HG02763 (cell line): Measurements from ENCODE around the gene ENDOU.

Experiments
- ATAC-seq: cut with Tn5 transposase; IDR thresholded peaks from one replicate; pipeline ENCODE4 v1.9.1; 2021; ENCODE audit warnings: mild to moderate bottlenecking, moderate library complexity; ENCODE audit not compliant: unreplicated experiment

ENDOU gene

GRCh38 chr12:47744005-47744651, 18.8 kb upstream of the ENDOU start:
- no peak for ATAC-seq

- ATAC-seq = no peak
Measured at GRCh38 chr12:47743311-47743860, 18.1 kb upstream of the ENDOU start.

- ATAC-seq = no peak
Measured at GRCh38 chr12:47742253-47742825, 17.0 kb upstream of the ENDOU start.

- ATAC-seq = peak; percentile 28
Measured at GRCh38 chr12:47741340-47741703, 16.0 kb upstream of the ENDOU start.

GRCh38 chr12:47740606-47741339, 15.5 kb upstream of the ENDOU start:
- ATAC-seq = peak; percentile 29

GRCh38 chr12:47739979-47740378, 14.7 kb upstream of the ENDOU start:
- ATAC-seq = peak; percentile 66

GRCh38 chr12:47739297-47739696, 14.0 kb upstream of the ENDOU start:
- ATAC-seq = no peak

GRCh38 chr12:47737936-47738594, 12.8 kb upstream of the ENDOU start:
- ATAC-seq = no peak

GRCh38 chr12:47736877-47737676, 11.8 kb upstream of the ENDOU start:
- ATAC-seq = no peak

GRCh38 chr12:47736216-47736615, 10.9 kb upstream of the ENDOU start:
- no peak for ATAC-seq

- no peak for ATAC-seq
Measured at GRCh38 chr12:47735649-47736048, 10.4 kb upstream of the ENDOU start.

- ATAC-seq = no peak
Measured at GRCh38 chr12:47734725-47735480, 9.6 kb upstream of the ENDOU start.

GRCh38 chr12:47733142-47733541, 7.9 kb upstream of the ENDOU start:
- ATAC-seq = no peak

GRCh38 chr12:47732504-47732903, 7.2 kb upstream of the ENDOU start:
- ATAC-seq = no peak

- no peak for ATAC-seq
Measured at GRCh38 chr12:47731723-47732122, 6.4 kb upstream of the ENDOU start.

GRCh38 chr12:47730341-47730744, 5.1 kb upstream of the ENDOU start:
- ATAC-seq = no peak

- ATAC-seq = no peak
Measured at GRCh38 chr12:47729233-47729632, 3.9 kb upstream of the ENDOU start.

- peak; percentile 76 for ATAC-seq
Measured at GRCh38 chr12:47725893-47726292, 603 bp upstream of the ENDOU start.

- ATAC-seq = no peak
Measured at GRCh38 chr12:47722941-47723631, 2.2 kb downstream of the ENDOU start.
